ENCODE data around the gene NOP58. TPM values are rescaled to one million over a fixed set of nuclear protein-coding genes. Genes with fewer than 3 reads are reported as not detected.
A peak's percentile ranks its signal among the peaks of the same experiment; 100 is the strongest.

Gene NOP58
- total and polyA plus RNA-seq, 11 donors: 12.9 to 32.6 (median 21.7) TPM

DNA sequence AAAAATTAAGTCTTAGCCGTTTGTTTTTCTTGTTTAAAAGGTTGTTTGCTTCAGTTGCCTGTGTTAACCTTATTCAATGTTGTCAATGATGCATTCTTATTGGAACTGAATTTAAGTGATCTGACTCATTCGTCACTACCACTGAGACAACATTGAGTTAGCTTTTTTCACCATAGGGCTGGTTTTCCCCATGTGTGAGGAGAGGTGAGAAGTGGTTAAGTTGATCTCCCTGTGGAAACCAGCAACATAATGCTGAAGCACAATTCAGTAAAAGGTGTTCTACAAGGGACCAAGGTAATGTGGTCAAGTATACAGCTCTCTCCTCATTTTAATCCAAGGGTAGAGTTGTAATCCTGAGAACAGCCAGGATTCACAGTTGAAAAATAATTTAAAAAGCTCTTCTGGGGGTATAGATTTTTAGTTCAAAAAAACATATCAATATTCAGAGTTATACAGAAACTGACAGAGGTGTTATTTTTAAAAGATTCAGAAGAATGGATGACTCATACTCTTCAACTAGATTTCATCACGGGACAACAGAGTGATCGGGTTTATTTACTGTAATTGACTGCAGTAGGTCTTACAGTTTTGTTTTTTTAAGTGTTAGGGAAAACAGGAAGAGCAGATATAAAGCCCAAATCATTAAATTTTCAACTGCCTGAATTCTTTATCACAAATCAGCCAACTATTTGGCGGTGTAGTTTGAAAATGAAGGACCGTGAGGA is 12.6 kb downstream of the NOP58 start:
- intact Hi-C loops (cut with DNase I): loop anchor here in 4 of 10 donors (2.0 to 10.0 kb wide), 5 partner anchors 97 to 267 kb away; partner anchors contain the start of gene BMPR2 (in 3 of the 4)
- no peak for TF ChIP-seq POLR2A (IDR thresholded peaks at IDR 0.05)
- TF ChIP-seq, protein P1, sequence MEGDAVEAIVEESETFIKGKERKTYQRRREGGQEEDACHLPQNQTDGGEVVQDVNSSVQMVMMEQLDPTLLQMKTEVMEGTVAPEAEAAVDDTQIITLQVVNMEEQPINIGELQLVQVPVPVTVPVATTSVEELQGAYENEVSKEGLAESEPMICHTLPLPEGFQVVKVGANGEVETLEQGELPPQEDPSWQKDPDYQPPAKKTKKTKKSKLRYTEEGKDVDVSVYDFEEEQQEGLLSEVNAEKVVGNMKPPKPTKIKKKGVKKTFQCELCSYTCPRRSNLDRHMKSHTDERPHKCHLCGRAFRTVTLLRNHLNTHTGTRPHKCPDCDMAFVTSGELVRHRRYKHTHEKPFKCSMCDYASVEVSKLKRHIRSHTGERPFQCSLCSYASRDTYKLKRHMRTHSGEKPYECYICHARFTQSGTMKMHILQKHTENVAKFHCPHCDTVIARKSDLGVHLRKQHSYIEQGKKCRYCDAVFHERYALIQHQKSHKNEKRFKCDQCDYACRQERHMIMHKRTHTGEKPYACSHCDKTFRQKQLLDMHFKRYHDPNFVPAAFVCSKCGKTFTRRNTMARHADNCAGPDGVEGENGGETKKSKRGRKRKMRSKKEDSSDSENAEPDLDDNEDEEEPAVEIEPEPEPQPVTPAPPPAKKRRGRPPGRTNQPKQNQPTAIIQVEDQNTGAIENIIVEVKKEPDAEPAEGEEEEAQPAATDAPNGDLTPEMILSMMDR (IDR thresholded peaks at IDR 0.05): no peak

GRCh38 chr2:202278944-202279343 is 13.4 kb downstream of the NOP58 start:
- ATAC-seq: peak; percentile 49 to 78 (median 68)
- no peaks in the 10 kb centered on the region for H3K27me3 ChIP-seq
- no peak overlapping the region for H3K4me3 ChIP-seq
- peaks cover 0 to 83% (median 64%) of the 10 kb centered on the region in 9 donors for H3K36me3 ChIP-seq
- TF ChIP-seq, protein P1 (IDR thresholded peaks at IDR 0.05): peak; percentile 41 to 80 (median 63)
- TF ChIP-seq POLR2A (IDR thresholded peaks at IDR 0.05): no peak
- H3K27ac ChIP-seq: peak overlapping the region in 2 of 12 donors; percentile 0 to 46
- H3K4me1 ChIP-seq: peaks cover 0 to 31% (median 9%) of the 10 kb centered on the region in 12 donors
- no peak for DNase-seq
- WGBS, 4 donors: 4 to 15% (median 7%) methylated on average over 1 of the region's 1 CpG
- no peaks in the 10 kb centered on the region for H3K9me3 ChIP-seq
- intact Hi-C loops (cut with DNase I): loop anchor here in 4 of 10 donors (2.0 to 10.0 kb wide), 5 partner anchors 96 to 266 kb away; partner anchors contain the start of gene BMPR2 (in 3 of the 4)

More for the DNA sequence above, 12.6 kb downstream of the NOP58 start:
- peaks cover 0 to 76% (median 57%) of the 10 kb centered on the region in 9 donors for H3K36me3 ChIP-seq
- H3K27me3 ChIP-seq: no peaks in the 10 kb centered on the region
- ATAC-seq: peak in 1 of 4 donors; percentile 34
- H3K4me1 ChIP-seq: peaks cover 0 to 31% (median 10%) of the 10 kb centered on the region in 12 donors
- 62 to 74% (median 69%) methylated on average over 6 of the region's 6 CpGs for WGBS, 4 donors
- H3K9me3 ChIP-seq: no peaks in the 10 kb centered on the region
- no peak for DNase-seq
- H3K4me3 ChIP-seq: no peak overlapping the region
- H3K27ac ChIP-seq: peak overlapping the region in 2 of 12 donors; percentile 0 to 46

- TF ChIP-seq, protein P1 (IDR thresholded peaks at IDR 0.05): no peak
- no peak for TF ChIP-seq POLR2A (IDR thresholded peaks at IDR 0.05)
- intact Hi-C loops (cut with DNase I): loop anchor here in 3 of 10 donors (10.0 kb wide), 2 partner anchors 238 to 588 kb away; partner anchors contain the start of gene ICA1L (in 1 of the 3)
- H3K27ac ChIP-seq: no peak overlapping the region
- peaks cover 0 to 100% (median 97%) of the 10 kb centered on the region in 9 donors for H3K36me3 ChIP-seq
- H3K4me3 ChIP-seq: no peak overlapping the region
- ATAC-seq: no peak
- H3K27me3 ChIP-seq: no peaks in the 10 kb centered on the region
- no peak for DNase-seq
- no peaks in the 10 kb centered on the region for H3K9me3 ChIP-seq
- peaks cover 0 to 2% (median 0%) of the 10 kb centered on the region in 12 donors for H3K4me1 ChIP-seq
Observed at GRCh38 chr2:202286595-202286994, 21.0 kb downstream of the NOP58 start.
